A204.1 (cell line): Measurements from ENCODE around the gene CD2AP.
A peak's percentile ranks its signal among the peaks of the same experiment; 100 is the strongest.

ENCODE experiments used
- FAIRE-seq: peaks from 2 replicates; lab custom pipeline; 2012; peaks lifted over from hg19 to GRCh38; lab: Jason Lieb, UNC

CD2AP gene

GRCh38 chr6:47567586-47567985 lies 90.0 kb downstream of the CD2AP start:
- no peak for FAIRE-seq

- no peak for FAIRE-seq
These were observed 93.9 kb downstream of the CD2AP start for GRCh38 chr6:47571488-47571887.

- FAIRE-seq = no peak
These were observed 95.5 kb downstream of the CD2AP start for GRCh38 chr6:47573109-47573508.

DNA sequence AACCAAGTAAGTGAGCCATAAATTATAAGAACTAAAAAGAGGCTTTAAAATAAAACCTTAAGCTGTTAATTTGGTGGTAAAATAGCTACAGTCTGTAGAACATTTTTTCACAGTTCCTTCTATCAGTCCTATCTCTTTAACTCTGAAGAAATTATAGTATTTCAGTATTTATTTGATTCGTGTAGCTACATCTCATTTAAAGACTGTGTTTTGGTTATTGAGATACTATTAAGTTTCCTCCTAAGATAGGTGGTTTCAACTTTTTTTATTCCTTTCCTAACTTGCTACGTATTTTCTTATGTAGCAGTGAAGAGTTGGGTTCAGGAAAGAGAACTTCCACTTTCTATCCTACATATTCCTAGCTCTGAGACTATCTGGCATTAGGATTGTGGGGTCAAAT lies 97.2 kb downstream of the CD2AP start:
- FAIRE-seq = no peak

GRCh38 chr6:47579040-47579439 lies 101.5 kb downstream of the CD2AP start:
- FAIRE-seq = no peak

DNA sequence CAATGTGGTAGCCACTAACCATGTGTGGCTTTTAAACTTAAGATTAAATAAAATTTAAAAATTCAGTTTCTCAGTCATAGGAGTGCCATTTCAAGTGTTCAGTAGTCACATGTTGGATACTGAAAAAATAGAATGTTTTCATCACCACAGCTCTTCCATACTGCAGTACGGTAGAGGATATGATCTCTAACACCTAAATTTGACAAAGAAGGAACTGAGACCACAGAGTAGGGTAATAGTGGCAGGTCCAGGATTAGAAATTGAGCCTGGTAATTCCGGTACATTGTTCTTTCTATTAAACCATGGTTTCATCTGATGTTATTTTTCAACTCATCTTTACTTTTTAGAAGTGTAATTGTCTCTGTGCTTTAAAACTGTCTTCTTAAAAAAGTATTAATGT lies 104.0 kb downstream of the CD2AP start:
- no peak for FAIRE-seq

- FAIRE-seq = no peak
These were observed 109.9 kb downstream of the CD2AP start for GRCh38 chr6:47587493-47587892.

- FAIRE-seq = no peak
These were observed 114.7 kb downstream of the CD2AP start for GRCh38 chr6:47592131-47592840.

DNA sequence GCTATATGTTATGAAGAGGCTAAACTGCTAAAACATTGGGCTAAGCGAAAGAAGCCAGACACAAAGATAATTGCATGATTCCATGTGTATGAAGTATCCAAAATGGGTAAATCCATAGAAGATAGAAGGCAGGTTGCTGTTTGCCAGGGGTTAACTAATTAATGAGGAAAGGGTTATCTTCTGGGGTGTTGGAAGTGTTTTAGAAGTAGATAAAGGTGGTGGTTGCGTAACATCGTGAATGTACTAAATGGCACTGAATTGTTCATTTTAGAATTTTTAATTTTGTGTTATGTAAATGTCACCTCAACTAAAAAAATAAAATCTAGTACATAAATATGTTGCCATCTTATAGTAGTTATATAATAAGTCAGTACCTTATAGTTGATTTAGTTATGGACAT lies 116.4 kb downstream of the CD2AP start:
- FAIRE-seq = peak; percentile 14

DNA sequence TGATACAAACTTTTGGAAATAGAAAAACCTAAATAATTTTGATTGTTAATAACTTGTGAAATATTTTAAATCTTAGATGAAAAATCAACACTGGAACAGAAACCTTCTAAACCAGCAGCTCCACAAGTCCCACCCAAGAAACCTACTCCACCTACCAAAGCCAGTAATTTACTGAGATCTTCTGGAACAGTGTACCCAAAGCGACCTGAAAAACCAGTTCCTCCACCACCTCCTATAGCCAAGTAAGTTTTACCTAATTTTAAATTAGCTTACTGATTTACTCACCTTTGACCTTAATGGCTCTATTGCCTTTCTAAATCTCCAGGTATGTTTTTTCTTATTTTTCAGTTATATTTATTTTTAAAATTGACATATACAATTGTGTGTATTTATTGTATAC lies 118.2 kb downstream of the CD2AP start:
- no peak for FAIRE-seq

GRCh38 chr6:47598367-47598766 lies 120.8 kb downstream of the CD2AP start:
- FAIRE-seq = no peak

GRCh38 chr6:47599512-47599911 lies 121.9 kb downstream of the CD2AP start:
- no peak for FAIRE-seq

DNA sequence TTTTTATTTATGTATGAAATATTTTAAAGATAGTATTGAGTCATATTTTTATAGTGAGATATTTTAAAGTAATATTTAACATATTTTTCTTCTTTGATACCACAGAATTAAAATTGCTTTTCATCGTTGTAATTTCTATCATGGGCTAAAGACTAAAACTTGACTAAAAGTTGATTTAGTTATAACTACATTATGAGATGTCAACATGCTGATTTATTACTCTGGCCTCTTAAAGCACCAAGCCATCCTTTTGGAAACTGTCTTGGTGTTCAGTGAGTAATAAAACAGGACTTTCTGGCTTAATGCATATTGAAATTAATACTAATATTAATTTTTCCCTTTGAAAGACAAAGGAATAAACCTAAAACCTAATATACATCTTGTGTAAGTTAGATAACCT lies 125.6 kb downstream of the CD2AP start:
- FAIRE-seq = peak; percentile 55

- FAIRE-seq = no peak
These were observed 126.4 kb downstream of the CD2AP start for GRCh38 chr6:47603995-47604394.

DNA sequence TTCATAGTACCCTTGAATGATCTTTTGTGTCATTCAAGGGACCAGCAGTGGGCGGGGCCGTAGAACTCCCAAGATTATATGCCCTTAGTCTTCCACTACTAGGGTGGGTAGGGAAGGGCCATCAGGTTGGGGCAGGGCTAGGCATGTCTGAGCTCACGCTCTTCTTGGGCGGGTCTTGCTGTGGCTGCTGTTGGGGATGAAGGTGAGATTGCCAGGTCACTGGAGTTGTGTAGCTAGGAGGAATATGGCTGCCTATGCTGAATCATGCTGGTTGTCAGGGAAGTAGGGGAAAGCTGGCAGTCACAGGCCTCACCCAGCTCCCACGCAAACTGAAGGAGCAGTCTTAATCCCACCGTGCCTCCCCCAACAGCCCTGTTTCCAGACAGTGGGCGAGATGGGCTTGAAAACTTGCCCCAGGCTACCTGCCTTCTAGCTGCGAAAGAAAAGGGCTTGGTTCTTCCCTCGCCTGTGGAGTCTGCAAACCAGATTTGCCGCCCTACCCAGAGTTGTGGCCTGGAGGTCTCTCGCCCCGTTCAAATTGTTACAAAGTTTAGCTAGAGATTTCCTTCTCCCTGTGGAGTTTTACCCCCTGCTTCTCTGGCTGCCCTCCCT lies 144.4 kb downstream of the CD2AP start:
- no peak for FAIRE-seq

GRCh38 chr6:47626782-47627181 lies 149.2 kb downstream of the CD2AP start:
- FAIRE-seq = no peak

- no peak for FAIRE-seq
These were observed 151.1 kb downstream of the CD2AP start for GRCh38 chr6:47628448-47629272.

DNA sequence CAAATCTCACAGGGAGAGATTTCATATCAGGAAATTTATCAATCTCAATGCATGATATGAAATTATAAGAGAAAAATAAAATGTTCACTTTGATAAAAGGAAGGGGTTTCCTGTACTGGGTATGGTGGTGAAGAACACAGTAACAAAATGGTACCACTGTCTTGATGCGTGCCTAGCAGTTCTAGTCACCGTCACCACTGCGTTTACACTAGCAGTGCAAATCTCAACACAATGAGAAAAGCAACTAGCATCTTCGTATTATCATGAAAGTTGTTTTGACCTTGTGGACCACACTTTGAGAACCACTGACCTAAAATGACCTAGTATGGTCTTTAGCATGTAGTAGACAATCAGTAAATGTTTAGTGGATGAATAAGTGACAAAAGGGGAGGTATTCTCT lies 152.4 kb downstream of the CD2AP start:
- no peak for FAIRE-seq

DNA sequence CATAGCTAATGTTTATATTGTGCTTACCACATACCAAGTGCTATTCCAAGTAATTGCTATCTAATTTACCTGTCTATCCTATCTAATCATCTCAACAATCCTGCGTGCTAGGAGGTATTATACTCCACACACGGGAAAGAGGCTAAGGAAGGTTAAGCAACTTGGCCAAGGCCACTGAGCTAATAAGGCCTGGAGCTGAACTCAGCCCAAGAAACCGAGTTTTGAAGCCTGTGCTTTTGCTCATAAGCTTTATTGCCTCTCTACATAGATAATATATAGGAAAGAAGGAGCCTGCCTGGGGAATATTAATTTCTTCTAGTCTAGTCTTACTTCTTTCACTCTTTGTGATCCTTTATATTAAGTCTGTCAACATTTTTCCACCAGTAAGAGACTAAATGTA lies 153.0 kb downstream of the CD2AP start:
- no peak for FAIRE-seq

DNA sequence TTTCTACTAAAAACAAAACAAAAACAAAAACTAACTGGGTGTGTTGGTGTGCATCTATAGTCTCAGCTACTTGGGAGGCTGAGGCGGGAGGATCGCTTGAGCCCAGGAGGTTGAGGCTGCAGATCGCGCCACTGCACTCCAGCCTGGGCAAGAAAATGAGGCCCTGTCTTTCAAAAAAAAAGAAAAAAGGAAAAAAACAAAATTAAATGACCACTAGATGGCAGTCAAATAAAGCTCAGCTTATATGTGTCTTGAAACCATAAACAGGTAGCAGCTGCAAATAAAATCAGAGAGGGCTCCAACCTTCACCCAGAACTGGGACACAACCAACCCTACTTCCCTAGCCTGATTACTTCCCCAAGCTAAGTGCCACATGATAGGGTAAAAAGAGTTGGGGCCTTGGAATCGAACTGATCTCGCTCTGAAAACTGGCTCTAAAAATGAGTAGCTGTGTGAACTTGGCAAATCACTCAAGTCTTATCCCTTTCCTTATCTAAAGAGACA lies 153.7 kb downstream of the CD2AP start:
- FAIRE-seq = peak; percentile 70

GRCh38 chr6:47631797-47632196 lies 154.2 kb downstream of the CD2AP start:
- no peak for FAIRE-seq

DNA sequence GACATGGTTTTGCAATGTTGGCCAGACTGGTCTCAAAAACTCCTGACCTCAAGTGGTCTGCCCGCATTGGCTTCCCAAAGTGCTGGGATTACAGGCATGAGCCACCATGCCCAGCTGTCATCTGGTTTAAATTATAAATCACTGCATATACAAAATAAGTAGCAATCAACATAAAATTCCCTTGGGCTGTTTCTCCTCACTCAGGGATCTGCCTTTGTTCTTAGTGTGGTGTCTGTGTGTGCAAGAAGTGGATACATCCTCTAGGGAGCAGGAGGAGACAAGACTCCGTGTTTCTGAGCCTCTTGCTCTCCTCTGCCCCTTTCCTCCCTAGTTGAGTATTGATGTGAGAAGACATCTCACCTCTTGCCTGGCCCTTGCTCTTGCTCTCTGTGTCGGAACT lies 155.6 kb downstream of the CD2AP start:
- FAIRE-seq = no peak
